22Rv1 (cell line): ENCODE results near the gene ARL2BP.

Source experiments
- ZFX ChIP-seq: fragments of 450-650 bp; IDR thresholded peaks from 2 replicates; pipeline ENCODE4 v1.6.1; 2017; ENCODE audit warnings: antibody characterized with exemption, borderline replicate concordance
- TF ChIP-seq, protein P1 (sequence below): fragments of 450-650 bp; IDR thresholded peaks from 2 replicates; pipeline ENCODE4 v1.5.1; 2017; ENCODE audit warnings: mild to moderate bottlenecking

DNA sequence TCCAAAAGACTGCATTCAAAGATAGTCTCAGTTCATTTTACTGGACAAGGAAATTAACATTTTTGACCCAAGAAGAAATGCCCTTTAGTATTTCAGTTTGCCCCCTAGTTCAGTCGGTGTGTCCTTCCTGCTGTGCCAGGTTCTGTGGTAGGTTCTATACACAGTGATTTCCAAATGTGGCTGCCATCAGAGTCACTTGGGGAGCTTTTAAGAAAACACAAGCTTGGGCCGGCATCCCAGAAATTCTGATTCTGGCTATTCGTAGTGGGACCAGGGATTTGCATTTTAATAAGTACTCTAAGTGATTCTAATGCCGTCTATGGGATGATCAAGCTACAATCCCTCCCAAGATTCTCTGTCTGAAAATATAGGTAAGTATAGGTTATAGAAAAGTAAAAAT, 48.8 kb upstream of the ARL2BP start:
- TF ChIP-seq, protein P1, sequence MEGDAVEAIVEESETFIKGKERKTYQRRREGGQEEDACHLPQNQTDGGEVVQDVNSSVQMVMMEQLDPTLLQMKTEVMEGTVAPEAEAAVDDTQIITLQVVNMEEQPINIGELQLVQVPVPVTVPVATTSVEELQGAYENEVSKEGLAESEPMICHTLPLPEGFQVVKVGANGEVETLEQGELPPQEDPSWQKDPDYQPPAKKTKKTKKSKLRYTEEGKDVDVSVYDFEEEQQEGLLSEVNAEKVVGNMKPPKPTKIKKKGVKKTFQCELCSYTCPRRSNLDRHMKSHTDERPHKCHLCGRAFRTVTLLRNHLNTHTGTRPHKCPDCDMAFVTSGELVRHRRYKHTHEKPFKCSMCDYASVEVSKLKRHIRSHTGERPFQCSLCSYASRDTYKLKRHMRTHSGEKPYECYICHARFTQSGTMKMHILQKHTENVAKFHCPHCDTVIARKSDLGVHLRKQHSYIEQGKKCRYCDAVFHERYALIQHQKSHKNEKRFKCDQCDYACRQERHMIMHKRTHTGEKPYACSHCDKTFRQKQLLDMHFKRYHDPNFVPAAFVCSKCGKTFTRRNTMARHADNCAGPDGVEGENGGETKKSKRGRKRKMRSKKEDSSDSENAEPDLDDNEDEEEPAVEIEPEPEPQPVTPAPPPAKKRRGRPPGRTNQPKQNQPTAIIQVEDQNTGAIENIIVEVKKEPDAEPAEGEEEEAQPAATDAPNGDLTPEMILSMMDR: no peak
- no peak for TF ChIP-seq ZFX
